Hepatocyte (in vitro differentiated cells): Measurements from ENCODE around the gene AAK1. TPM values are rescaled to one million over a fixed set of nuclear protein-coding genes. Genes with fewer than 3 reads are reported as not detected.

Experiments
- DNase-seq: peaks from one replicate; pipeline ENCODE4 v3.0.0-alpha.2; 2016; ENCODE audit warnings: low spot score
- H2AFZ ChIP-seq: fragments of 200-600 bp; sonication (generic); 2 replicates; pipeline ENCODE4 v1.6.0; 2016; ENCODE audit warnings: antibody characterized with exemption, mild to moderate bottlenecking
- H3K27ac ChIP-seq: fragments of 200-600 bp; sonication (generic); 2 replicates; pipeline ENCODE4 v1.5.1; 2016; ENCODE audit warnings: mild to moderate bottlenecking
- H3K27me3 ChIP-seq: fragments of 200-600 bp; sonication (generic); 2 replicates; pipeline ENCODE4 v1.6.1; 2016
- H3K36me3 ChIP-seq: fragments of 200-600 bp; sonication (generic); replicated peaks from 2 replicates; pipeline ENCODE4 v1.5.1; 2016; ENCODE audit warnings: low read depth; ENCODE audit not compliant: insufficient read depth
- H3K4me1 ChIP-seq: fragments of 200-600 bp; sonication (generic); 2 replicates; pipeline ENCODE4 v1.5.1; 2016; ENCODE audit warnings: mild to moderate bottlenecking, moderate library complexity; ENCODE audit not compliant: insufficient read depth
- H3K4me2 ChIP-seq: fragments of 200-600 bp; sonication (generic); 2 replicates; pipeline ENCODE4 v1.6.0; 2016
- H3K4me3 ChIP-seq: fragments of 200-600 bp; sonication (generic); 2 replicates; pipeline ENCODE4 v1.5.1; 2016; ENCODE audit warnings: mild to moderate bottlenecking
- H3K79me2 ChIP-seq: fragments of 200-600 bp; sonication (generic); 2 replicates; pipeline ENCODE4 v1.6.0; 2017; ENCODE audit warnings: mild to moderate bottlenecking
- H3K9me2 ChIP-seq: fragments of 200-600 bp; sonication (generic); replicated peaks from 2 replicates; pipeline ENCODE4 v1.6.0; 2017; ENCODE audit warnings: mild to moderate bottlenecking; ENCODE audit not compliant: insufficient read depth
- H3K9me3 ChIP-seq: fragments of 200-600 bp; sonication (generic); 2 replicates; pipeline ENCODE4 v1.5.1; 2016; ENCODE audit warnings: low read depth, mild to moderate bottlenecking
- H4K20me1 ChIP-seq: fragments of 200-600 bp; sonication (generic); 2 replicates; pipeline ENCODE4 v1.6.0; 2016; ENCODE audit warnings: mild to moderate bottlenecking; ENCODE audit not compliant: insufficient read depth, poor library complexity, severe bottlenecking
- EZH2 ChIP-seq: fragments of 200-600 bp; sonication (generic); IDR thresholded peaks from 2 replicates; pipeline ENCODE4 v1.6.1; 2016; ENCODE audit warnings: antibody characterized with exemption, mild to moderate bottlenecking, borderline replicate concordance
- EZH2phosphoT487 ChIP-seq: fragments of 200-600 bp; sonication (generic); IDR thresholded peaks from one replicate; pipeline ENCODE4 v1.6.1; 2018; ENCODE audit warnings: antibody characterized with exemption, mild to moderate bottlenecking, low read depth, moderate library complexity; ENCODE audit not compliant: unreplicated experiment, severe bottlenecking
- WGBS: methylation state at CpG from one replicate; pipeline ENCODE4 v1.1.6; 2016; ENCODE audit warnings: low lambda C conversion rate; ENCODE audit errors: missing lambda C conversion rate; 5-methylcytosine and 5-hydroxymethylcytosine counted together
- polyA plus RNA-seq: library from polyadenylated mRNA; unstranded; fragments of >200 nt; fragmentation: Nextera tagmentation; extraction: Ambion mirVana; gene quantifications from 2 replicates; pipeline ENCODE4 v1.2.1, GENCODE V29; 2016
- total RNA-seq: library from RNA; depleted of rRNA; stranded (reverse); fragments of >200 nt; gene quantifications from 2 replicates; pipeline ENCODE4 v1.2.3, GENCODE V29; 2014
- TF ChIP-seq, protein P1 (sequence below): fragments of 200-600 bp; sonication (generic); IDR thresholded peaks from 2 replicates; pipeline ENCODE4 v1.5.1; 2016; ENCODE audit warnings: antibody characterized with exemption, mild to moderate bottlenecking; ENCODE audit not compliant: poor library complexity

The AAK1 gene
- total and polyA plus RNA-seq, 2 experiments from 2014 or later, result 30.1 to 30.8 TPM

DNA sequence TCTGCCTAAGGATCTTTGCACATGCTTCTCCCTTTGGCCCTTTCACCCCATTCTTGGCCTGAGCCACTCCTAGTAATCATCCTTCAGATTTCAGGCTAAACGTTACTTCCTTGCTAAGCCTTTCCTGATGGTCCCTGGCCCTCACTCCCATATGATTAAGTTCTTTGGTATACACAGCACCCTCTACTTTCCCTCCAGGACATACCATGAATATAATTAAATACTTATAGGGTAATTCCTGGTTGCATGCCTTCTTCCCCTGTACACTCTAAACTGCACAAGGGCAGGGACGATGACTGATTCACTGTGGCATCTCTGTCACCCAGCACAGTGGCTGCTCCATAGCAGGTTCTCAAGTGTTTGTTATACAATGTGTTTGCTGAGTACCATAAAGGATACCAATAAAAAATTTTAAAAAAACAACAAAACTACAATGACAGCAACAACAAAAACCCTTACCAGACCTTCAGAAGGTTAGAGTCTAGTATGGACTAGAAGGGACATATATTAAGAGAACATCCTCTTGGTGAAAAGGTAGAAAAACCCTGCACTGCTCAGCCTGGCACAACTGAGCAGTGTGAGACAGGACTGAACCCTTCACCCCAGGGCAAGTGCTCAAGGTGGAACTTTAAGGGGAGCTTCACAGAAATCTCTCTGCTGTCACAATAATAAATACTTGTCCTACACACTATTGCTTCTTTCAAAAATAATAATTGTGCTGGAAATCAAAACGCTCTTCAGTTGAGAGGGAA, 76.2 kb downstream of the AAK1 start:
- Histone ChIP-seq H3K9me2 (no peaks in the 10 kb centered on the region), H2AFZ (no peak overlapping the region), H3K4me3 (no peak overlapping the region), H3K4me1 (no peaks in the 10 kb centered on the region), H3K27me3 (no peaks in the 10 kb centered on the region), H4K20me1 (no peaks in the 10 kb centered on the region), H3K36me3 (no peaks in the 10 kb centered on the region), H3K4me2 (no peak overlapping the region), H3K79me2 (peaks cover 59% of the 10 kb centered on the region), H3K9me3 (no peaks in the 10 kb centered on the region), H3K27ac (no peak overlapping the region)
- WGBS, result 74% methylated on average over 3 of the region's 3 CpGs
- no peak for DNase-seq
- TF ChIP-seq, protein P1, sequence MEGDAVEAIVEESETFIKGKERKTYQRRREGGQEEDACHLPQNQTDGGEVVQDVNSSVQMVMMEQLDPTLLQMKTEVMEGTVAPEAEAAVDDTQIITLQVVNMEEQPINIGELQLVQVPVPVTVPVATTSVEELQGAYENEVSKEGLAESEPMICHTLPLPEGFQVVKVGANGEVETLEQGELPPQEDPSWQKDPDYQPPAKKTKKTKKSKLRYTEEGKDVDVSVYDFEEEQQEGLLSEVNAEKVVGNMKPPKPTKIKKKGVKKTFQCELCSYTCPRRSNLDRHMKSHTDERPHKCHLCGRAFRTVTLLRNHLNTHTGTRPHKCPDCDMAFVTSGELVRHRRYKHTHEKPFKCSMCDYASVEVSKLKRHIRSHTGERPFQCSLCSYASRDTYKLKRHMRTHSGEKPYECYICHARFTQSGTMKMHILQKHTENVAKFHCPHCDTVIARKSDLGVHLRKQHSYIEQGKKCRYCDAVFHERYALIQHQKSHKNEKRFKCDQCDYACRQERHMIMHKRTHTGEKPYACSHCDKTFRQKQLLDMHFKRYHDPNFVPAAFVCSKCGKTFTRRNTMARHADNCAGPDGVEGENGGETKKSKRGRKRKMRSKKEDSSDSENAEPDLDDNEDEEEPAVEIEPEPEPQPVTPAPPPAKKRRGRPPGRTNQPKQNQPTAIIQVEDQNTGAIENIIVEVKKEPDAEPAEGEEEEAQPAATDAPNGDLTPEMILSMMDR, result no peak
- no peak for TF ChIP-seq EZH2phosphoT487
- no peak for TF ChIP-seq EZH2

GRCh38 chr2:69566669-69567068, 76.9 kb downstream of the AAK1 start:
- no peaks in the 10 kb centered on the region for H4K20me1 ChIP-seq
- no peaks in the 10 kb centered on the region for H3K27me3 ChIP-seq
- H3K9me2 ChIP-seq, result no peaks in the 10 kb centered on the region
- DNase-seq, result no peak
- TF ChIP-seq, protein P1, result no peak
- no peak for TF ChIP-seq EZH2
- TF ChIP-seq EZH2phosphoT487, result no peak
- no peak overlapping the region for H2AFZ ChIP-seq
- no peak overlapping the region for H3K4me3 ChIP-seq
- no peaks in the 10 kb centered on the region for H3K36me3 ChIP-seq
- H3K9me3 ChIP-seq, result no peaks in the 10 kb centered on the region
- no peak overlapping the region for H3K4me2 ChIP-seq
- 96% methylated on average over 4 of the region's 4 CpGs for WGBS
- H3K27ac ChIP-seq, result no peak overlapping the region
- no peaks in the 10 kb centered on the region for H3K4me1 ChIP-seq
- peaks cover 60% of the 10 kb centered on the region for H3K79me2 ChIP-seq

DNA sequence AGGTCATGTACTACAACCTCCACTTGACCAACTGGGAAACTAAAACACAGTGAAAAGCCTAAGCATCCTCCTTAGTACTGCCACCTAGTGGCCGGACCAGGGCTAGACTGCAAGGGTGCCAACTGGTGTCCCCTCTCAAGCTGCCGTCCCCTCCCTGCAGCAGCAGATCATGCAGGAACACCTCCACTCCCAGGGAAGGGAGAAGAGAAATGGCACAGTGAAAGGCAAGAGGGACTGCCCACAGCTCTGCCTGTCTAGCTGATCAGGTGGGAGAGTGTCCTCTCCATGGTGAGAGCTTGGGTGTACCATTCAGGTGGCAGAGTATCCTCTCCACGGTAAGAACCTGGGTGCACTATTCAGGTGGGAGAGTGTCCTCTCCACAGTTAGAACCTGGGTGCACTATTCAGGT, 78.1 kb downstream of the AAK1 start:
- no peak overlapping the region for H2AFZ ChIP-seq
- no peaks in the 10 kb centered on the region for H4K20me1 ChIP-seq
- no peaks in the 10 kb centered on the region for H3K9me2 ChIP-seq
- no peaks in the 10 kb centered on the region for H3K4me1 ChIP-seq
- H3K9me3 ChIP-seq, result no peaks in the 10 kb centered on the region
- no peak overlapping the region for H3K4me3 ChIP-seq
- DNase-seq, result peak; percentile 45
- H3K27ac ChIP-seq, result no peak overlapping the region
- 59% methylated on average over 3 of the region's 3 CpGs for WGBS
- no peak overlapping the region for H3K4me2 ChIP-seq
- TF ChIP-seq EZH2phosphoT487 (no peak), EZH2 (no peak)
- TF ChIP-seq, protein P1, result peak; percentile 55
- H3K79me2 ChIP-seq, result peaks cover 61% of the 10 kb centered on the region
- no peaks in the 10 kb centered on the region for H3K27me3 ChIP-seq
- no peaks in the 10 kb centered on the region for H3K36me3 ChIP-seq
